HG02973 (cell line): ENCODE results near the gene CERS6.

Experiments
- ATAC-seq: cut with Tn5 transposase; IDR thresholded peaks from one replicate; pipeline ENCODE4 v1.9.1; 2021; ENCODE audit warnings: moderate library complexity; ENCODE audit not compliant: unreplicated experiment

The CERS6 gene

DNA sequence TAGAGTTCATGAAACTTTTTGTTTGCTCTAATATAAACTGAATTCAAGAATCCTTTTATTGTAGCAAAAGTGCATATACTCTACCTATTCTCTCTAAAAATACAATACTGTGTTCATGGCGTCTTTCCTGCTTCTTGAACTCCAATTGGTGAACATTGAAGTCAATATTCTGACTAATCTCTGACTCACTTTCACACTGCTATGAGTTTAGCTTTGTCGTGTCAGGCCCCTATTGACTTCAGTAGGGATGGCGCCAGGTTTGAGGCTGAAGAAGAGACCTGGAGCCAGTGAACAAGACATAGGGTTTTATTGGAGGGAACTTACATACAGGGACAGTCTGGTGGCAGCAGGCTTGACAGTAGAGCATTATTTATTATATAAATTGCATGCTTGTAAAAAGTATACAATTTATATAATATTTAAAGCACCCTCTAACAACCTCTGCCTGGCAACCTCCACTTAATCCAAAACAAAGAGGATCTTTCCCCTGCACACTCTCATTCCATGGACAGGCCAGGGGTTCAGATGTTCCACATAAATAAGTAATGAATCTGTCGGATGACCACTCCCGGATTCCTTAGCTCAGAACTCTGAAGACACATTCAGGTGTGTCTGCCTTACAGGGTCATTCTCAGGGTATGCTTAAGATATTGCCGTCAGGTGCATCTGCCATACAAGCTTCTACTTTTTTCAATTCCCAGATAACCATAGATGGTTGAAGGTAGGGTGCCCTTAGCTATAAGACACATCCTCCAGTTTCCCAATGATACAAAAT lies 141.0 kb downstream of the CERS6 start:
- ATAC-seq, result no peak

DNA sequence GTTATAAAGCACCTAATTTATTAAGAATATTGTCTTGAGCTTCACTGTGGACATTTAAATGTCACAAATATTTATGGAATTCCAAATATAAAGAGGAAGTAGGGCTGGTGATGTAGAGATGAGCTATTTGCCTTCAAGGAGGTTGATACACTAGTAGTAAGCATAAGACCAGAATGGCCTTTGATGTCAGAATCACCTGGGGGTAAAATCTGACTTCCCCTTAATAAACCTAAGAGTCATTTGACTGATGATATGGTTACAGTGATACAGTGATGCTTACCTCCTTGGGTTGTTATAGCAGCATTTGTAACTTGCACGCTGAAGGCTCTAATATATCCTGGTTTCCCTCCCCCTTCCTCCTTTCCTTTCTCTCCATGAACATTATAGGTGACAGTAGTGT lies 143.7 kb downstream of the CERS6 start:
- no peak for ATAC-seq

DNA sequence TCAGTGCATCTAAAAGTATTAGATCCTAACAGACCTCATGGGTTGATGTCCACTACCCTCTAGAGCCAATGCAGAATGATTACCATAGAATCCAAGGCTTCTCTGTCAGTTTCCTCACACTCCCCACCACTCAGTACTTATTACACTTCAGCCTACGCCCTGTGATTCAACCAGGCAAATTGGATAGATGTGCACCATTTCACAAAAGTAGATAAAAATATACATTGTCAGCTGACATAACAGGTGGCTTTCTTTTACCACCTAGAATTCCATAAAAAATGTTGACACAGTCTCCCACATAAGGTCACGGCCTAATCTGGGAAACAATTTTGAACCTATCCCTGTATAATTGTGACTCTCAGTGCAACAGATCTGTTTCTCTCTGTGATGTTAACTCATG lies 144.9 kb downstream of the CERS6 start:
- ATAC-seq, result no peak

DNA sequence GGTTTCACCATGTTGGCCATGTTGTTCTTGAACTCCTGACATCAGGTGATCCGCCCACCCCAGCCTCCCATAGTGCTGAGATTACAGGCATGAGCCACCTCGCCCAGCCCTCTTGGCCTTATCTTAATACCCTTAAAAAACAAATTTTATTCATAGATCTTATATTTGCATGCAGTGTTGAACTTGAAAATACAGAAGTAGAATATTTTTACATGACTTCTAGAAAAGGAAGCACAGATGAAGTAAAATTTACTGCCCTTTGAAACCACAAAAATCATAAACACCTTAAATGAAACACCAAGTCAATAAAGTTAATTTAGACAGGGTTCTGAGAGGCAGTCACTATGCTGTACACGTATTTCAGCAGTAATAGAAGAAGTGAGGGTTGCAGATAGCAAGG lies 145.7 kb downstream of the CERS6 start:
- ATAC-seq, result peak; percentile 55

DNA sequence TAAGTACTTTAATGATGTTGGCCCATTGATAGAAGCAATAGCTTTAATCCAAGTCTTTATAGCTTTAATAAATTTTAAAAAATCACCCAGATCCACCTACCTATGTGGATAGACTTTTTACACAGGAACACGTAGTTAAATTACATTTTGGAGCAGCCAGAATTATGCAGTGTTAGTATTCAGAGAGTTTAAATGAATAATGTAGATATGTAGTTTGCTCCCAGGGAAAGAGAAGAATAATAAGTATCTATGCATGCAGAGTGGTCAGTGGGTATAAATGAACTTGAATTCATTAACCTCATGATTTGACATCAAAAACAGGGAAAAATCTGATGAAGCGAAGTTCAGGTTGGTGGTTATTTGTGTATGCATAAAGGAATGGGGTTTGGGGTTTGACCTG lies 146.3 kb downstream of the CERS6 start:
- ATAC-seq, result no peak

DNA sequence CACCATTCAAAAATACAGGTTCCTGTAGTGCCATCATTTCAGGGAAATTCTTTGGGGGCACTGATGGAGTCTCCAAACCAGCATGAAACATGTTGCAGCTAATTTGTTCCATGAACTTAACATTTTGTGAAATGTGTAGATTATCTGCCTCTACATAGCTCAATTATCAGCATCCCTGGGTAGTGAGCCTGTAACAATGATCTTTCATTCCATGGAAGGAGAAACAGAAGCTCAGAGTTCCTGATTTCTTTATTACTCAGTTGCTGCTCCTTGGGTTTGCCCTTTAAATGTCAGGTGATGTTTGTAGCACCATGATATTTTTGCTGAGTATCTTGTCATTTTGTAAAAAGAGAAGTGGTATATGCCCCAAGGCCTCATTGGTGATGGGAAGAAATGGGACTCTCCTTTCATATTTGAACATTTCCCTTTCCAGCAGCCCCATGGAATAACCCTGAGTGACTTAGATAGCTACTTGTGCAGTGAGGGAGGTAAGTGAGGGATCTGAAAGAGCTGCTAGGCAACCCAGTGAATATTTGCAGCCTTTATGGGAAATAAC lies 146.9 kb downstream of the CERS6 start:
- ATAC-seq, result no peak

DNA sequence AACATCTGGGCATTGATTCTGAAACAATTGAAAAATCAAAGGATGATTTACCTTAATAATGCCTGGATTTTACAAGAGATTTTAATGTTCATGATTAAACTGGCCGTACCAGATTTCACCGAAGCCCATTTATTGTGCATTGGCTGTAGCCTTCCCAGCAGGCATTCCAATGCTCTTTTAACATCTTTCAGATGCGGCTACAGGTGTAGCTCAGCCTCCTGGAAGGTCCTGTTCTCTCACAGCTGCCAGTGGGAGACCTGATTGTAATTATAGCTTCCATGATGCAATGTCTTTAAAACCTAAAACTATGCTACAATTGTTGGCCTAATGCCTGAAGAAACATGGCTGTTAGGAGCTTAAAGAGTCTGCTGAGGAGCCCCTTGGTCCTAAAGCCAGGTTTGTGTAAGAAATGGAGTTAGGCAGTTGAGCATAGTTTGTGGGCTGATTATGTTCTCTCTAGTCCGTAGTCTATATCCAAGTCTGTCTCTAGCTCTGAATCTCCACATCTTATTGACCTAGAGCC lies 147.4 kb downstream of the CERS6 start:
- no peak for ATAC-seq

DNA sequence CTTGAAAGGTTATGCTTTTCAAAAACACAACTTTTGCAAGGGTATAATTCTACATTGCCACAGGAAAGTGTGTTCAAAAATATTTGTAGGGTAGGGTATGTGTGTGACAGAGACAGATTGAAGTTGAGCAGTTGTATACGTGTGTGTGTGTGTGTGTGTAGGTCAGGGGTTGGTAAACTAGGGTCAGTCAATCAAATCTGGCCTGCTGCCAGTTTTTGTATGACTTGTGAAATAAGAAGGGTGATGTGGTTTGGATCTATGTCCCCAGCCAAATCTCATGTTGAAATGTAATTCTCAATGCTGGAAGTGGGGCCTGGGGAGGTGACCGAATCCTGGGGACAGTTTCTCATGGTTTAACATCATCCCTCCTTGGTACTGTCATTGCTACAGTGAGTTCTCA lies 148.2 kb downstream of the CERS6 start:
- ATAC-seq, result no peak

DNA sequence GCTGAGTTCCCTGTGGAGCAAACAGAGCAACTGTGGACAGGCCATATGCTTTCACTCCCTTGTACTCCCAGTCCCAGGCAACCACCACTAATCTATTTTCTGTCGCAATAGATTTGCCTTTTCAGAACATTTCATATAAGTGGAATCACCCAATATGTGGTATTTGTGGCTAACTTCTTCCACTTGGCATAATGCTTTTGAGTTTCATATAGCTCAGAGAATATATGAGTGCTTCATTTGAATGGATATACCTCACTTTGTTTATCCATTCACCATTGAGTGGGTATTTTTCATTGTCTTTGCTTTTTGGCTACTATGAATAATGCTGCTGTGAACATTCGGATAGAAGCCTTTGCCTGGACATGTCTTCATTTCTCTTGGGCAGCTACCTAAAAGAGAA lies 151.9 kb downstream of the CERS6 start:
- ATAC-seq, result no peak

DNA sequence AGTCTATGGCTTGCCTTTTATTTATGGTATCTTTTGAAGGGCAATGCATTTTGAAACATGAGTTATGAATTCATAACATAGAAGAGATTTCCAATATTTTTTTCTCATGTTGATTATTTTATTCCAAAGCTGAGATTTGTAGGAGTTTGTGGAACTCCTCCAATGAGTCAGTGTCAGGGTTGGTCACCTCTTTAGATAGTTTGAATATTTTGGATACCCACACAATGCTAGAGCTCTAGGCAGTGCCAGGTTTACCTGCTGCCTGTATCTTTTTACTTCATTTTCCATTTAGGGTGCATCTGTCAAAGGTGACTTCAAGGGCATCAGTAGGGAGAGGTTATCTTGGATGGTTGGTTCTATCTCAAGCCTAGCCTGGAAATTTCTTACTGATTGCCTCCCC lies 152.7 kb downstream of the CERS6 start:
- no peak for ATAC-seq

DNA sequence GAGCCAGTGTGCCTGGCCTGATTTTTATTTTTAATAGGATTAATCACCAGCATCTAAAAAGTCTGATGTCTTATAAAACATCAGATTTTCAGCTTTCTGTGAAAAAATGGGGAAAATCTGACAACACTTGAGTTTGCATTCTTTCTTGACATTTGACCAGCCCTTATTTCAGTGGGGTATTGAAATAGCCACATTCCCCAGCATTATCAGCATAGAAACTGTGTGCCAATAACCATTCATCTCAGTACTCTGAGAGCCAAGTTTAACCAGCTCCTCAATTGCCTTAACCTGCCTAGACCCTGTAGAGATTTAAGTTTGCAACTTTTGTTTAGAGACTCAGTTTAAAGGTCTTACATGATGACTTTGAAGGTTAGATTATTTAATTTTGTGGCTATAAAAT lies 155.0 kb downstream of the CERS6 start:
- ATAC-seq, result no peak

DNA sequence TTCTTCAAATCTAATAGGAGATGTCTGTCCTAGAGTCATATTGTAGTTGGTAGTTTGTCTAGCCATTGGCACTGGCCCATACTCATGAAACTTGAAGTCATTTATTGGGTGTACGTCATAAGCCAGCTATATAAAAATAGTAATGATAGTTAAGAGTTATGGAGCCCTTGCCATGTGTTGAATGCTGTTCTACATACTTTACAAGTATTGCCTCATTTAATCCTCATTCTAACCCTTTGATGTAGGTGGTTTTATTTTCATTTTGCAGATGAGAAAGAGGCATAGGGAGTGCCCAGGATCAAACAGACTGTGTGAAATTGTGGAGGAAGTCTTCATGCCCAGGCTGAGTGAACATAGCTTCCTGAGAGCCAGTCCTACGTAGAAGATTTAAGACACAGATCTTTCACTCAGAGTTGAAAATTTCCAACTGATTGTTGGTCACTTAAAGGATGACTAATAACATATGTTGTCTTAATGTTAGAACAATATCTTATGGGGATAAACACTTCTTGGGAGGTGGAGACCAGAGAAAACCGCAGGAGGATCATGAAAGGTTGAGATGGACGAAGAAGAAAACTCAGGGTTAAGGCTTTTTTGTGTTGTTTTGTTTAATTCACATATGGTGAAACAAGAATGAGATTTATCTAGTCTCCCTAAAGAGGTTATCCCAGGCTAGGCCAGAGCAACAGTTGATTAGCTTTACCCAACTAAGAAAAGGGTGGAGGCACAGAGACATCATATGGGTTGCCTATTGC lies 156.0 kb downstream of the CERS6 start:
- ATAC-seq, result no peak

DNA sequence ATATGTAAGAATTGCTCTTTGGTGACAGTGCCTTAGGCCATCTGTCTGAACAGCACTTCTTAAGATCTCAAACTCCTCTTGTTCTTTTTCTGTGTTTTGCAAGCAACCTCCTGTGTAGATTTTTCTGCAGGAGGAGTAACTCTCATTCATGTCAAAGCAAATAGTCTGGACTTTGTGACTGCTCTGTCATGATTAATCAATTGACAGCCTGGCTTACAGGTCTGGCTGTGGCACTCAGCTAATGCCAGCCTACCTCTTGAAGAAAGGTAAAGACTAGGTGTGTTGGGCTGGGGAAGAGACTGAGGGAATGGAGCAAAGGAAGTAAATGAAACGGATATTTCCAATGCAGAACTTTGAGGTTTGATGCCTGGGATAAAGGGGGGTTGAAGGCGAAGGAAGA lies 156.6 kb downstream of the CERS6 start:
- ATAC-seq, result no peak

DNA sequence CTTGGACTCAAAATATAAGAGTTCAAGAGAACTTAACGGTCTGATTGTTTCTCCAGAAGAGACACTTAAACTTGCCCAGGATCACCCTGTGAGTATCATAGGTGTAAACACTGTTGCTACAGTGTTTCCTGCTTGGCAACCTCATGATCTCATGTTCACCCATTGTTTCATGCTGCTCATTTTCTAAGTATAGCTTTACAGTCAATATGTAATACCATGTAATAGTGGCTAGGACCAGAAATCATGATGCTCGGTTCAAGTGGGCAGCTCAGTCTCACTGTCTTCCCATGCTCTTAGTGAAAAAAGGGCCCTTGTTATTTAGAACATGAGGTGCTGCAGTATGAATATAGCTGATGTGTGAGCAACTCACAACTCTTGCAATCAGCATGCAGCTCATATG lies 157.5 kb downstream of the CERS6 start:
- ATAC-seq, result no peak

DNA sequence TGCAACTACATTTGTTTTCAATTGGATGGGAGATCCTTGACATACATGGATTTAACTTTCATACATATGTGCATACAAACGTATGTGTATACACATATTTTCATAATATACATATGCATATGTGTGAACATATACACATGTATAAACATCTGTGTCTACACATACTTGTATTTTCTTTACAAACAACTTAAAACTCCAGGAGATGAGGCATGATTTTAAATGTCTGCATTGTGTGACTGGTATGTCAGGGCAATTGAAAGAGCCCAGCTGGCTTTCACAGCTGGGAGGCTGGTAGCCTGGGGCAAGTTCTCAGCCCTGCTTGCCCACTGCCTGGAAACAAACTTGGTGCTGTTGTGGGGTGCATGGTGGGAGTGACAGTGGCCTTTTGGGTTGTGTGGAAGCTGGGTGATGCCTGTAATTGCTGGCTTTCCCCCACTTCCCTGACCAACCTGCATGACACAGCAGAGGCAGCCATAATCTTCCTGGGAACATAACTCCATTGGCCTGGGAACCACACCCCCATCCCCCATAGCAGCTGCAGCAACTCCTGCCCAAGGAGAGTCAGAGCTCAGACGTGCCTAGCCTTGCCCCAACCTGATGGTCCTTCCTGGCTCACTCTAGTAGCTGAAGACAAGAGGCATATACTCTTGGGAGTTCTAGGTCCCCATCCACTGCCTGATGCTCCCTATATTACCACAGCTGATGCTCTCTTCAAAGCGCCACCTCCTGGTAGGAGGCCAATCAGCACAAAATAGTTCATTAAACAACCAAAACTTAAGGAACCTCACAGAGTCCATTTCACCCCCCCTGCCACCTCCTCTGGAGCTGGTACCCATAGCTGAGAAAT lies 158.3 kb downstream of the CERS6 start:
- ATAC-seq, result no peak

DNA sequence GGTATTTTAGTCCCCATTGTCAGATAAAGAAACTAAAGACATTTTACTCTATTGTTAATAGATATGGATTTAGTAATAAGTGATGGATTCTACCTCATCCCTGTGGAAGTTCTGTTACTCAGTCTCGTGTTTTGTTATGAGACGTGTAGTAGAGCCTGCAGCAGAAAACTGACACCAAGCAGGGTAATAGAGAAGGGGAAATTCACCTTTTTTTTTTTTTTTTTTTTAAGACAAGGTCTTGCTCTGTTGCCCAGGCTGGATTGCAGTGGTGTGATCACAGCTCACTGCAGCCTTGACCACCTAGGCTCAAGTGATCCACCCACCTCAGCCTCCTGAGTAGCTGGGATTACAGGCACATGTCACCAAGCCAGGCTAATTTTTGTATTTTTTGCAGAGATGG lies 164.5 kb downstream of the CERS6 start:
- no peak for ATAC-seq

DNA sequence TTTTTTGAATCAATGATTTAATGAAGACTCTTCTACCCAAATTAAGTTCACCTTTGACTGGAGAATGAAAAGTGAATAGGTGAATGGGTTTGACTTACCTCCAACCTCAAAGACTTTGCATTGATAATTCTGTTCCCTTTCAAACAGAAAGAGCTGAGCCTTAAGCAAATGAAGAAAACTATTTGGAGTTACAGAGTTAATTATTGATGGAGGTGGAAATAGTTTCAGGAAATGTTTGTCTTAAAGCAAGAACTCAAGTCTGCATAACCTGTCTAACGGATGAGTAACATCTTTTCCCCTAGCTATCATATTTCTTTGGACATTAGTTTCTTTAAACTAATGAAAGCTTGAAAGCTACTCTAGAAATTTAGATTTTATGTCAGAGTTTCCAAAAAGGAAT lies 166.5 kb downstream of the CERS6 start:
- ATAC-seq, result no peak

DNA sequence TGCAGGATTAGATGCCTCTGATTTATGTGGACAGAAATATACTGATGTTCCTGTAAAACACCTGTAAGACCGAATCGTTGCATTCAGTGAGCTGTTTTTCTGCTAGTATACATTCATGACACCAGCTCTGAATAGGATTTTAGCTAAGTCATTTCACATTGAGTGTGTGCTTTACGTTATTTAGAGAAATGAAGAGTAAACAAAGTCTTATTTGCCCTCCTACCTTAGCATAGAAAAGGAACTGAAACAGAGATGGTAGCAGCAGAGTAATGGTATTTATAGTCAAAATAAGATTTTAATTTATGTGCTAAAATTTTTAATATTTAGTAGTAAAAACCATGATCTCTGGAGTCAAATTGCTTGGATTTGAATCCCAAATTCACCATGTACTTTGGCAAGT lies 168.0 kb downstream of the CERS6 start:
- ATAC-seq, result no peak

DNA sequence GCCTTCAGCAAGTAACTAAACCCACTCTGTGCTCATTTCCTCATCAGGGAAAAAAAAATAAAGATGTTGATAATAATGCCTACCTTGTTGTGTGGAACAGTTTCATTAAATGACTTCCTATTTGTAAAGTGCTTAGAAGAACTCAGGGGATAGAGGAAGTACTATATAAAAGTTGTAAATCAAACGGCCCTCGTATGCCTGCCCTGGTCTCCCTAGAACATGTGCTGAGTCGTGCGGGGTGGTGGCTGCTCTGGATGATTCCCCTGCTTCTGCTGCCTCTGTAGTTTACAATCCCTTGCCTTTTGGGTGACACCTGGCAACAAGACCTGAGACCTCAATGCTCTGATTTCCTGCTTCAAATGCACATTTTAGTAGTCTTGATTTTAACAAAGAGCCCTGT lies 170.0 kb downstream of the CERS6 start:
- no peak for ATAC-seq

DNA sequence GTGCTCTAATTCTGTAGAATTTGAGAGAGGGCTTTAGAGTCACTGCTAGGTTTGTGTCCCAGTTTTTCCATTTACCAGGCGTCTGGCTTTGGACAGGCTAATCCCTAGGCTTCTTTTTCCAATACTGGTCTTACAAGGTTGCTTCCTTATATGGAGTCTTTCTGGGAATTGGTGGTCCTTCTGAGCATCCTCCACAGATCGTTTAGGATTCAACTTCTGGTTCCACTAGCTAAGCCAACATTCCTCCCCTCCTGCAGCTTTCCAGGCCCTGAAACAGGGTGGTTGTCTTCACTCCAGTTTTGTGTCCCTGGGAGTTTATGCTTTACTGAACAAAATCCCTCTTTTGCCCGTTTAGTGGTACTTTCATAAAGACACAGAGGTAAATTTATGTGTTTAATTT lies 170.6 kb downstream of the CERS6 start:
- ATAC-seq, result no peak

DNA sequence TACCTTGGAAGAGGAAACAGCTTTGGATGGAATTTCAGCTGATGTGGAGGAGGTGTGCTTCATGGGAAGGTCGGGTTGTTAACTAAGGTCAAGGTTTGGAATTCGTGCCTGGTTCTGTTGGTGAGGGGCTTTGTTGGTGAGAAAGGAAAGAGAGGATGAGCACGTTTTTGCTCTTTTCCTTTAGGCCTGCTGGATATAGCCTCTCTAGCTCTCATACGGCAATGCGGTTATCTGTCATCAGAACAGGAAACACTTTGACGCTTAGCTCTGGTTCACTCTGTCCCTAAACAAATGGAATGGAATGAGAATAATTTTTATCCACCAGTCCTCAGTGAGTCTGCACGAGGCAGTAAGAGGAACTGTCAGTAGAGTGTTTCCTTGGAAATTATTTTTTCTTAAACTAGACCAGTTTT lies 176.6 kb downstream of the CERS6 start:
- ATAC-seq, result no peak
